ENCODE results near the gene SLC17A4.

- TF ChIP-seq CTCF (conservative IDR thresholded peaks at IDR 0.05; ENCODE audit: low read length) (no peak), EZH2phosphoT487 (IDR thresholded peaks at IDR 0.05; ENCODE audit: borderline replicate concordance) (no peak)
Measured at GRCh38 chr6:25706314-25707014, 48.1 kb upstream of the SLC17A4 start.

Measured in Loucy (cell line).